IMR-90 (cell line): Measurements from ENCODE around the gene SSH2.

Experiments used
- CEBPB ChIP-seq: IDR thresholded peaks from 2 replicates; pipeline ENCODE4 v1.6.1; 2012; ENCODE audit warnings: low read depth, low read length, improper control_type of control experiment
- CTCF ChIP-seq: conservative IDR thresholded peaks from 2 replicates; pipeline ENCODE4 v1.5.1; 2012; ENCODE audit warnings: mild to moderate bottlenecking, low read depth, low read length, improper control_type of control experiment
- MAZ ChIP-seq: IDR thresholded peaks from 2 replicates; pipeline ENCODE4 v1.6.1; 2012; ENCODE audit warnings: low read depth, mild to moderate bottlenecking, low read length, improper control_type of control experiment, moderate library complexity, borderline replicate concordance
- RCOR1 ChIP-seq: IDR thresholded peaks from 2 replicates; pipeline ENCODE4 v1.6.1; 2012; ENCODE audit warnings: mild to moderate bottlenecking, low read length, improper control_type of control experiment; ENCODE audit not compliant: insufficient replicate concordance
- RFX5 ChIP-seq: IDR thresholded peaks from 2 replicates; pipeline ENCODE4 v1.8.0; 2012; ENCODE audit warnings: low read depth, mild to moderate bottlenecking, low read length, moderate library complexity

- no peak for TF ChIP-seq MAZ
- TF ChIP-seq CTCF = no peak
- TF ChIP-seq CEBPB = no peak
- no peak for TF ChIP-seq RCOR1
- no peak for TF ChIP-seq RFX5
Observed at GRCh38 chr17:29918922-29919856, 10.8 kb downstream of the SSH2 start.
